SK-N-SH treated with all-trans-retinoic acid at 6 μM for 48 hours (cell line): Measurements from ENCODE around the gene NLGN2.

ENCODE experiments used
- CREB5 ChIP-seq: fragments of 250-450 bp; sonication (Bioruptor Pico); IDR thresholded peaks from 2 replicates; pipeline ENCODE4 v1.5.1; 2020; ENCODE audit warnings: low read depth, mild to moderate bottlenecking, moderate library complexity
- CSDC2 ChIP-seq: fragments of 250-450 bp; sonication (Bioruptor Pico); IDR thresholded peaks from 2 replicates; pipeline ENCODE4 v1.5.0; 2020; ENCODE audit warnings: mild to moderate bottlenecking, moderate library complexity
- ESRRG ChIP-seq: fragments of 250-450 bp; sonication (Bioruptor Pico); IDR thresholded peaks from 2 replicates; pipeline ENCODE4 v1.6.1; 2021; ENCODE audit warnings: mild to moderate bottlenecking
- GLIS3 ChIP-seq: fragments of 250-450 bp; sonication (Bioruptor Pico); IDR thresholded peaks from 2 replicates; pipeline ENCODE4 v1.5.0; 2020; ENCODE audit warnings: mild to moderate bottlenecking, moderate library complexity
- SNAI2 ChIP-seq: fragments of 250-450 bp; sonication (Bioruptor Pico); IDR thresholded peaks from 2 replicates; pipeline ENCODE4 v1.5.0; 2020; ENCODE audit warnings: mild to moderate bottlenecking, moderate library complexity
- ZFP3 ChIP-seq: fragments of 250-450 bp; sonication (Bioruptor Pico); IDR thresholded peaks from 2 replicates; pipeline ENCODE4 v1.5.0; 2020; ENCODE audit warnings: mild to moderate bottlenecking, moderate library complexity
- ZFP30 ChIP-seq: fragments of 450-650 bp; formaldehyde crosslinking; IDR thresholded peaks from 2 replicates; pipeline ENCODE4 v1.5.0; 2022; ENCODE audit warnings: mild to moderate bottlenecking, moderate library complexity
- ZNF565 ChIP-seq: fragments of 450-650 bp; formaldehyde crosslinking; conservative IDR thresholded peaks from 2 replicates; pipeline ENCODE4 v1.5.0; 2020; ENCODE audit warnings: low read depth, mild to moderate bottlenecking, moderate library complexity
- ZNF70 ChIP-seq: fragments of 450-650 bp; formaldehyde crosslinking; IDR thresholded peaks from 2 replicates; pipeline ENCODE4 v1.5.0; 2020; ENCODE audit warnings: mild to moderate bottlenecking, moderate library complexity

- no peak for TF ChIP-seq ZNF565 (CRISPR knock-in tag)
- TF ChIP-seq GLIS3 = no peak
- no peak for TF ChIP-seq ZFP30
- TF ChIP-seq SNAI2 (CRISPR knock-in tag) = no peak
- TF ChIP-seq CREB5 (CRISPR knock-in tag) = no peak
- no peak for TF ChIP-seq CSDC2
- no peak for TF ChIP-seq ZNF70 (CRISPR knock-in tag)
- TF ChIP-seq ESRRG = no peak
- TF ChIP-seq ZFP3 = no peak
These were observed 37.8 kb upstream of the NLGN2 start for GRCh38 chr17:7369825-7370224.
